ENCODE results near the gene MAP3K13. TPM values are rescaled to one million over a fixed set of nuclear protein-coding genes. Genes with fewer than 3 reads are reported as not detected.
A peak's percentile ranks its signal among the peaks of the same experiment; 100 is the strongest.
"Not testable (repeated sequence)": the region's sequence is repeated elsewhere in the genome, so short reads cannot be mapped to it uniquely, and the experiment has no call there.

Gene MAP3K13
- total and polyA plus RNA-seq, 2 of the 13 experiments (the other 11 are each of a cell fraction or from before 2014, with no cell fraction given) = 24.2 to 26.5 TPM

- in situ Hi-C loops (cut with HindIII; ENCODE audit: extremely low pct_ligation_motif_present, low pct_unique_long_range_greater_than_20kb) (no loop called here), intact Hi-C loops (cut with micrococcal nuclease; ENCODE audit: unreplicated experiment) (no loop called here)
- Histone ChIP-seq H4K20me1 (ENCODE audit: insufficient read depth, low read length) (peaks cover 5% of the 10 kb centered on the region; the same call in 1 of the 2 replicates), H3K79me2 (ENCODE audit: insufficient read depth, low read length) (peaks cover 16% of the 10 kb centered on the region), H3K27me3 (ENCODE audit: control insufficient read depth in 1 of 2, insufficient read depth in 2 of 2, low read length in 2 of 2) (no peaks in the 10 kb centered on the region), H3K36me3 (replicated peaks in 1 of 2; ENCODE audit: control insufficient read depth in 1 of 2, insufficient read depth in 2 of 2, low read length in 2 of 2) (no peaks in the 10 kb centered on the region), H3K4me2 (ENCODE audit: low read depth, low read length) (no peak overlapping the region), H3K9ac (ENCODE audit: insufficient read depth, low read depth, low read length) (no peak overlapping the region), H3K4me3 (replicated peaks in 1 of 3; ENCODE audit: insufficient read depth in 1 of 3, low read depth in 2 of 3, low read length in 3 of 3) (no peak overlapping the region), H3K9me3 (ENCODE audit: low read length) (no peaks in the 10 kb centered on the region), H3K27ac (ENCODE audit: extremely low read length, insufficient read depth, low read length) (no peak overlapping the region), H2AFZ (ENCODE audit: low read length) (no peak overlapping the region), H3K4me1 (ENCODE audit: insufficient read depth, low read length) (no peaks in the 10 kb centered on the region)
- ATAC-seq = no peak
- TF ChIP-seq ZNF30 (CRISPR knock-in tag; IDR thresholded peaks at IDR 0.05) (no peak), MYNN (CRISPR knock-in tag; IDR thresholded peaks at IDR 0.05; ENCODE audit: low read depth) (no peak), RCOR2 (CRISPR knock-in tag; IDR thresholded peaks at IDR 0.05) (no peak), E2F2 (CRISPR knock-in tag; IDR thresholded peaks at IDR 0.05; ENCODE audit: borderline replicate concordance) (no peak), ELF3 (CRISPR knock-in tag; IDR thresholded peaks at IDR 0.05) (no peak), MAFF (IDR thresholded peaks at IDR 0.05; ENCODE audit: low read depth, low read length) (no peak), TOPORS (CRISPR knock-in tag; IDR thresholded peaks at IDR 0.05) (no peak)
- CTCF ChIA-PET (ENCODE audit: low intra/inter-chr PET ratio, low total read pairs) = no interaction called here
- WGBS (ENCODE audit: low lambda C conversion rate) = 88% methylated on average over 2 of the region's 2 CpGs
- DNase-seq (ENCODE audit: low spot score) = no peak
- no TSS peak for BruUV-seq (replicated peaks)
- POLR2A ChIA-PET = no interaction called here
- no peak for FAIRE-seq
Observed at GRCh38 chr3:185381320-185382058, 18.6 kb downstream of the MAP3K13 start.

GRCh38 chr3:185382154-185382553, 19.2 kb downstream of the MAP3K13 start:
- Histone ChIP-seq H3K4me1 (ENCODE audit: insufficient read depth, low read length) (no peaks in the 10 kb centered on the region), H3K9ac (ENCODE audit: insufficient read depth, low read depth, low read length) (no peak overlapping the region), H3K79me2 (ENCODE audit: insufficient read depth, low read length) (peaks cover 15% of the 10 kb centered on the region), H2AFZ (ENCODE audit: low read length) (no peak overlapping the region), H3K4me2 (ENCODE audit: low read depth, low read length) (no peak overlapping the region), H3K27me3 (ENCODE audit: control insufficient read depth in 1 of 2, insufficient read depth in 2 of 2, low read length in 2 of 2) (no peaks in the 10 kb centered on the region; a peak in 1 of 5 replicates), H3K4me3 (replicated peaks in 1 of 3; ENCODE audit: insufficient read depth in 1 of 3, low read depth in 2 of 3, low read length in 3 of 3) (no peak overlapping the region), H3K9me3 (ENCODE audit: low read length) (no peaks in the 10 kb centered on the region), H3K27ac (ENCODE audit: extremely low read length, insufficient read depth, low read length) (no peak overlapping the region), H3K36me3 (replicated peaks in 1 of 2; ENCODE audit: control insufficient read depth in 1 of 2, insufficient read depth in 2 of 2, low read length in 2 of 2) (no peaks in the 10 kb centered on the region), H4K20me1 (ENCODE audit: insufficient read depth, low read length) (peaks cover 5% of the 10 kb centered on the region; the same call in 1 of the 2 replicates)
- ATAC-seq (no peak), FAIRE-seq (no peak), DNase-seq (ENCODE audit: low spot score) (no peak)
- 97% methylated on average over 1 of the region's 1 CpG for WGBS (ENCODE audit: low lambda C conversion rate)
- peak in 1 of 2 experiments; percentile 54; a peak in 3 of 4 replicates for TF ChIP-seq MAFK (conservative IDR thresholded peaks at IDR 0.05 in 1 of 2, IDR thresholded peaks at IDR 0.05 in 1 of 2; ENCODE audit: low read length in 2 of 2)
- no peak for TF ChIP-seq ONECUT2 (CRISPR knock-in tag; IDR thresholded peaks at IDR 0.05)
- TF ChIP-seq MAFF (IDR thresholded peaks at IDR 0.05; ENCODE audit: low read depth, low read length) = peak; percentile 34; the same call in 1 of the 2 replicates
- intact Hi-C loops (cut with micrococcal nuclease; ENCODE audit: unreplicated experiment) (no loop called here), in situ Hi-C loops (cut with HindIII; ENCODE audit: extremely low pct_ligation_motif_present, low pct_unique_long_range_greater_than_20kb) (no loop called here)
- POLR2A ChIA-PET = no interaction called here
- CTCF ChIA-PET (ENCODE audit: low intra/inter-chr PET ratio, low total read pairs) = no interaction called here
- no TSS peak for BruUV-seq (replicated peaks)

- H3K79me2 ChIP-seq (ENCODE audit: insufficient read depth, low read length) = peaks cover 18% of the 10 kb centered on the region
- POLR2A ChIA-PET; H2AFZ ChIP-seq (ENCODE audit: low read length); in situ Hi-C loops (cut with HindIII; ENCODE audit: extremely low pct_ligation_motif_present, low pct_unique_long_range_greater_than_20kb); H3K27me3 ChIP-seq (ENCODE audit: control insufficient read depth in 1 of 2, insufficient read depth in 2 of 2, low read length in 2 of 2); H3K9me3 ChIP-seq (ENCODE audit: low read length); H3K36me3 ChIP-seq (replicated peaks in 1 of 2; ENCODE audit: control insufficient read depth in 1 of 2, insufficient read depth in 2 of 2, low read length in 2 of 2); BruUV-seq (replicated peaks); H3K4me3 ChIP-seq (replicated peaks in 1 of 3; ENCODE audit: insufficient read depth in 1 of 3, low read depth in 2 of 3, low read length in 3 of 3); H3K4me1 ChIP-seq (ENCODE audit: insufficient read depth, low read length); H4K20me1 ChIP-seq (ENCODE audit: insufficient read depth, low read length); ATAC-seq; H3K4me2 ChIP-seq (ENCODE audit: low read depth, low read length); H3K9ac ChIP-seq (ENCODE audit: insufficient read depth, low read depth, low read length); DNase-seq (ENCODE audit: low spot score); intact Hi-C loops (cut with micrococcal nuclease; ENCODE audit: unreplicated experiment); FAIRE-seq; H3K27ac ChIP-seq (ENCODE audit: extremely low read length, insufficient read depth, low read length); CTCF ChIA-PET (ENCODE audit: low intra/inter-chr PET ratio, low total read pairs): not testable (repeated sequence)
- WGBS (ENCODE audit: low lambda C conversion rate) = 97% methylated on average over 3 of the region's 3 CpGs
Observed at GRCh38 chr3:185386515-185386914, 23.6 kb downstream of the MAP3K13 start.

Measured in HepG2 (cell line).